HepG2 (cell line): ENCODE results near the gene TMEM229B. TPM values are rescaled to one million over a fixed set of nuclear protein-coding genes. Genes with fewer than 3 reads are reported as not detected.
A peak's percentile ranks its signal among the peaks of the same experiment; 100 is the strongest.

ENCODE experiments used
- ATAC-seq: fragments of 200-7000 bp; cut with Tn5 transposase; 3 replicates; pipeline ENCODE4 v1.9.1; 2020; ENCODE audit warnings: mild to moderate bottlenecking, moderate library complexity
- BruUV-seq: library from RNA; stranded (reverse); fragments of 400-500 nt; replicated peaks from 2 replicates; lab custom pipeline; 2021; lab: Mats Ljungman, UMichigan
- CTCF ChIA-PET: fragments of 300-600 bp; formaldehyde crosslinking; extraction: SDS; loops from one replicate; lab custom pipeline; 2021; ENCODE audit warnings: low total read pairs, inconsistent platforms, low intra/inter-chr PET ratio; lab: Yijun Ruan, JAX
- POLR2A ChIA-PET: fragments of 350-600 bp; sonication (Branson Sonifier 250); formaldehyde crosslinking; loops from one replicate; lab custom pipeline; 2020; ENCODE audit warnings: antibody characterized with exemption, inconsistent platforms; lab: Yijun Ruan, JAX
- DNase-seq: peaks from one replicate; pipeline ENCODE4 v3.0.0-alpha.2; 2015; ENCODE audit warnings: low spot score
- FAIRE-seq: peaks from 3 replicates; lab custom pipeline; 2011; peaks lifted over from hg19 to GRCh38; lab: Jason Lieb, UNC
- H2AFZ ChIP-seq: one replicate; pipeline ENCODE4 v1.6.1; 2011; ENCODE audit warnings: low read length, inconsistent platforms
- H3K27ac ChIP-seq: fragments of 300-600 bp; 3 replicates; pipeline ENCODE4 v1.8.0; 2011; ENCODE audit warnings: mixed run types, mild to moderate bottlenecking, mixed read lengths, low read length, inconsistent platforms; ENCODE audit not compliant: insufficient read depth; ENCODE audit errors: extremely low read length
- H3K27me3 ChIP-seq, 2 experiments: fragments of 200-600 bp in 1 of 2; 2 replicates in 1 of 2; 3 replicates in 1 of 2; pipeline versions ENCODE4 v1.6.0 to v1.8.0; 2011; ENCODE audit warnings: low read length in 2 of 2, mild to moderate bottlenecking in 2 of 2, moderate library complexity in 2 of 2, inconsistent platforms in 1 of 2; ENCODE audit not compliant: insufficient read depth in 2 of 2, control insufficient read depth in 1 of 2
- H3K36me3 ChIP-seq, 2 experiments: fragments of 200-600 bp in 1 of 2; replicated peaks in 1 of 2; 2 replicates in 1 of 2; 3 replicates in 1 of 2; pipeline versions ENCODE4 v1.5.1 to v1.8.0; 2011; ENCODE audit warnings: low read length in 2 of 2, inconsistent platforms in 1 of 2; ENCODE audit not compliant: insufficient read depth in 2 of 2, control insufficient read depth in 1 of 2
- H3K4me1 ChIP-seq: 2 replicates; pipeline ENCODE4 v1.5.1; 2012; ENCODE audit warnings: low read length, inconsistent platforms; ENCODE audit not compliant: insufficient read depth
- H3K4me2 ChIP-seq: 2 replicates; pipeline ENCODE4 v1.6.0; 2011; ENCODE audit warnings: low read depth, low read length, inconsistent platforms
- H3K4me3 ChIP-seq, 3 experiments: fragments of 200-600 bp in 1 of 3; sonication (generic), shearing (Covaris generic) in 1 of 3; replicated peaks in 1 of 3; 2 replicates each; pipeline ENCODE4 v1.5.1; 2011 to 2016; ENCODE audit warnings: low read length in 3 of 3, inconsistent platforms in 2 of 3, low read depth in 2 of 3, mild to moderate bottlenecking in 2 of 3, control low read depth in 1 of 3, mixed read lengths in 1 of 3; ENCODE audit not compliant: insufficient read depth in 1 of 3
- H3K79me2 ChIP-seq: one replicate; pipeline ENCODE4 v1.6.1; 2011; ENCODE audit warnings: low read length, inconsistent platforms; ENCODE audit not compliant: insufficient read depth
- H3K9ac ChIP-seq: 2 replicates; pipeline ENCODE4 v1.6.0; 2011; ENCODE audit warnings: mild to moderate bottlenecking, low read depth, low read length, inconsistent platforms; ENCODE audit not compliant: insufficient read depth
- H3K9me3 ChIP-seq: 2 replicates; pipeline ENCODE4 v1.5.1; 2012; ENCODE audit warnings: mild to moderate bottlenecking, low read length
- H4K20me1 ChIP-seq: 2 replicates; pipeline ENCODE4 v1.6.0; 2011; ENCODE audit warnings: inconsistent platforms, mild to moderate bottlenecking, low read length, moderate library complexity; ENCODE audit not compliant: insufficient read depth
- HOXD1 ChIP-seq: sonication (generic); formaldehyde crosslinking; IDR thresholded peaks from 2 replicates; pipeline ENCODE4 v1.5.0; 2020; ENCODE audit warnings: missing genetic modification reagents
- NFE2L1 ChIP-seq: sonication (generic); formaldehyde crosslinking; IDR thresholded peaks from 2 replicates; pipeline ENCODE4 v1.4.0; 2020; ENCODE audit warnings: missing genetic modification reagents, mild to moderate bottlenecking, borderline replicate concordance
- ZBTB3 ChIP-seq: sonication (generic); formaldehyde crosslinking; IDR thresholded peaks from 2 replicates; pipeline ENCODE4 v1.4.0; 2020; ENCODE audit warnings: low read depth, mild to moderate bottlenecking, moderate library complexity, missing genetic modification reagents, borderline replicate concordance
- ZMAT3 ChIP-seq: sonication (generic); formaldehyde crosslinking; conservative IDR thresholded peaks from 2 replicates; pipeline ENCODE4 v1.7.0; 2021; ENCODE audit warnings: missing genetic modification reagents
- ZNF264 ChIP-seq: sonication (generic); formaldehyde crosslinking; IDR thresholded peaks from 2 replicates; pipeline ENCODE4 v1.4.0; 2020; ENCODE audit warnings: missing genetic modification reagents
- WGBS: methylation state at CpG from one replicate; pipeline ENCODE4 v1.1.6; 2017; ENCODE audit warnings: low lambda C conversion rate; 5-methylcytosine and 5-hydroxymethylcytosine counted together
- in situ Hi-C: cut with HindIII; loops from 2 replicates; pipeline ENCODE4 v1.10.0; 2017; ENCODE audit warnings: low pct_unique_long_range_greater_than_20kb; ENCODE audit not compliant: extremely low pct_ligation_motif_present
- intact Hi-C: fragments of 100-400 bp; cut with micrococcal nuclease; formaldehyde crosslinking; loops from one replicate; pipeline ENCODE4 v1.10.0; 2022; ENCODE audit not compliant: unreplicated experiment
- polyA plus RNA-seq, 8 experiments: library from polyadenylated mRNA; depleted of rRNA in 3 of 8; stranded (reverse) in 7 of 8; unstranded in 1 of 8; fragments of >200 nt; fragmentation: Illumina TruSeq in 4 of 8; extraction: Trizol in 4 of 8; gene quantifications; 2 replicates each; pipeline versions ENCODE4 v1.2.1 to v1.2.3, GENCODE V29; 2011 to 2016; ENCODE audit warnings: low read depth in 4 of 8, missing spikeins in 1 of 8, mixed read lengths in 1 of 8; ENCODE audit not compliant: insufficient read depth in 1 of 8
- total RNA-seq, 5 experiments: library from RNA; depleted of rRNA; stranded (reverse); fragments of >200 nt; fragmentation: Illumina TruSeq; extraction: Trizol; gene quantifications; 2 replicates each; pipeline ENCODE4 v1.2.3, GENCODE V29; 2016; ENCODE audit warnings: low read depth in 1 of 5
- TF ChIP-seq, protein P1 (sequence below): sonication (generic); formaldehyde crosslinking; IDR thresholded peaks from 2 replicates; pipeline ENCODE4 v1.4.0; 2020; ENCODE audit warnings: mild to moderate bottlenecking, low read depth, missing genetic modification reagents
- TF ChIP-seq, protein P2 (sequence below): sonication (generic); formaldehyde crosslinking; IDR thresholded peaks from 2 replicates; pipeline ENCODE4 v1.4.0; 2020; ENCODE audit warnings: missing genetic modification reagents
- TF ChIP-seq, protein P3 (sequence below): sonication (generic); formaldehyde crosslinking; IDR thresholded peaks from 2 replicates; pipeline ENCODE4 v1.5.0; 2020; ENCODE audit warnings: mild to moderate bottlenecking, missing genetic modification reagents

TMEM229B gene
- total and polyA plus RNA-seq, 2 of the 13 experiments (the other 11 are each of a cell fraction or from before 2014, with no cell fraction given) = 0.69 to 1.1 TPM

DNA sequence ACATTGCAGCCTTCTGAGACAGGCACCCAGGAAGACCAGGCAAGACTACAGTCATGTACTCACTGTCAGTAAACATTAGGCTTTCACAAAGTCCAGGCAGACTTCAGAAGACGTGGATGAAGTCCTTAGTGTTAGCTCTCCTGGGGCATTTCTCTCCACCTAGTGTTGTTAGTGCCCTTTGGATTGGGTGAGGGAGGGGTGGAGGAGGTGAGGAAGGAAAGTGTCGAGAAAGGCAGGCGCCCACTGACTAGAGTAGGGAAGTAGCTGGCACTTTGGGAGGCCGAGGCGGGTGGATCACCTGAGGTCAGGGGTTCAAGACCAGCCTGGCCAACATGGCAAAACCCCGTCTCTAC lies 20.2 kb downstream of the TMEM229B start:
- H3K79me2 ChIP-seq = no peaks in the 10 kb centered on the region
- peak overlapping the region; percentile 17 for H2AFZ ChIP-seq
- intact Hi-C loops (no loop called here), in situ Hi-C loops (no loop called here)
- DNase-seq (no peak), ATAC-seq (peak; percentile 58), FAIRE-seq (no peak)
- H4K20me1 ChIP-seq = no peaks in the 10 kb centered on the region
- BruUV-seq = no TSS peak
- 34% methylated on average over 6 of the region's 6 CpGs for WGBS
- peaks cover 0 to 24% of the 10 kb centered on the region in 2 experiments; a peak in 2 of 5 replicates for H3K27me3 ChIP-seq
- H3K4me2 ChIP-seq = peak overlapping the region; percentile 78
- H3K9me3 ChIP-seq = no peaks in the 10 kb centered on the region
- peaks cover 13% of the 10 kb centered on the region for H3K4me1 ChIP-seq
- ChIA-PET CTCF (no interaction called here), POLR2A (interaction anchor here (1.2 kb wide), 1 partner anchor 41 kb away, joined by 3 read pairs; no protein-coding TSS in a partner anchor)
- H3K9ac ChIP-seq = peak overlapping the region; percentile 2; the same call in 1 of the 2 replicates
- TF ChIP-seq, protein P1, sequence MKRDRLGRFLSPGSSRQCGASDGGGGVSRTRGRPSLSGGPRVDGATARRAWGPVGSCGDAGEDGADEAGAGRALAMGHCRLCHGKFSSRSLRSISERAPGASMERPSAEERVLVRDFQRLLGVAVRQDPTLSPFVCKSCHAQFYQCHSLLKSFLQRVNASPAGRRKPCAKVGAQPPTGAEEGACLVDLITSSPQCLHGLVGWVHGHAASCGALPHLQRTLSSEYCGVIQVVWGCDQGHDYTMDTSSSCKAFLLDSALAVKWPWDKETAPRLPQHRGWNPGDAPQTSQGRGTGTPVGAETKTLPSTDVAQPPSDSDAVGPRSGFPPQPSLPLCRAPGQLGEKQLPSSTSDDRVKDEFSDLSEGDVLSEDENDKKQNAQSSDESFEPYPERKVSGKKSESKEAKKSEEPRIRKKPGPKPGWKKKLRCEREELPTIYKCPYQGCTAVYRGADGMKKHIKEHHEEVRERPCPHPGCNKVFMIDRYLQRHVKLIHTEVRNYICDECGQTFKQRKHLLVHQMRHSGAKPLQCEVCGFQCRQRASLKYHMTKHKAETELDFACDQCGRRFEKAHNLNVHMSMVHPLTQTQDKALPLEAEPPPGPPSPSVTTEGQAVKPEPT = peak; percentile 13; the same call in 1 of the 2 replicates
- TF ChIP-seq ZNF264 (CRISPR knock-in tag) = 0 out of 2 replicates have a peak, but pooled peaks have one; percentile 21
- TF ChIP-seq HOXD1 = no peak
- TF ChIP-seq, protein P2, sequence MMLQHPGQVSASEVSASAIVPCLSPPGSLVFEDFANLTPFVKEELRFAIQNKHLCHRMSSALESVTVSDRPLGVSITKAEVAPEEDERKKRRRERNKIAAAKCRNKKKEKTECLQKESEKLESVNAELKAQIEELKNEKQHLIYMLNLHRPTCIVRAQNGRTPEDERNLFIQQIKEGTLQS (CRISPR knock-in tag) = no peak
- no peak overlapping the region for H3K27ac ChIP-seq
- no peaks in the 10 kb centered on the region for H3K36me3 ChIP-seq
- peak overlapping the region in 2 of 3 experiments; percentile 16 to 48; a peak in 3 of 6 replicates for H3K4me3 ChIP-seq

DNA sequence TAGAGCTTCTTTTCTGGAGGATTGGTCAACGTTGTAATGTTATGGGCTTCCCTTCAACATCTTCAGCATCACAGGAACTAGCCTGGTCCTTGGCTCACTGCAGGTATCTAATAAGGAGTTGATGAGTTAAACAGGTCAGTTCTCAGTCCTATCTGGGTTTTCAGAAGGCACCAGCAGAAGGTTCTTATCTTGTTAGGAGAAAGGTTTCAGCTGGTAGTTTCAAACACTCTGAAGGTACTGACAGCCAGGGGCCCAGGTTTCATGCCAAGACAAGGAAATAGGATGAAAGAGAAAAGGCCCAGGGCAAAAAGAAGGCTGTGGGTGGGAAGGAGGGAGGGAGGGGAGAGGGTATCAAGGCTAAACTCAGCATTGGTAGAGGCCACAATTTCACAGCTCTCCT lies 21.4 kb downstream of the TMEM229B start:
- intact Hi-C loops (no loop called here), in situ Hi-C loops (no loop called here)
- H3K9me3 ChIP-seq = no peaks in the 10 kb centered on the region
- peaks cover 1 to 24% of the 10 kb centered on the region in 2 experiments; a peak in 3 of 5 replicates for H3K27me3 ChIP-seq
- ATAC-seq (no peak), DNase-seq (no peak), FAIRE-seq (no peak)
- no peak overlapping the region for H3K27ac ChIP-seq
- H3K4me2 ChIP-seq = no peak overlapping the region
- no peak overlapping the region for H3K9ac ChIP-seq
- ChIA-PET CTCF (no interaction called here), POLR2A (no interaction called here)
- no peaks in the 10 kb centered on the region for H4K20me1 ChIP-seq
- no peak overlapping the region for H2AFZ ChIP-seq
- H3K79me2 ChIP-seq = no peaks in the 10 kb centered on the region
- TF ChIP-seq NFE2L1 (CRISPR knock-in tag) (no peak), ZBTB3 (no peak), ZMAT3 (CRISPR knock-in tag) (no peak)
- TF ChIP-seq, protein P3, sequence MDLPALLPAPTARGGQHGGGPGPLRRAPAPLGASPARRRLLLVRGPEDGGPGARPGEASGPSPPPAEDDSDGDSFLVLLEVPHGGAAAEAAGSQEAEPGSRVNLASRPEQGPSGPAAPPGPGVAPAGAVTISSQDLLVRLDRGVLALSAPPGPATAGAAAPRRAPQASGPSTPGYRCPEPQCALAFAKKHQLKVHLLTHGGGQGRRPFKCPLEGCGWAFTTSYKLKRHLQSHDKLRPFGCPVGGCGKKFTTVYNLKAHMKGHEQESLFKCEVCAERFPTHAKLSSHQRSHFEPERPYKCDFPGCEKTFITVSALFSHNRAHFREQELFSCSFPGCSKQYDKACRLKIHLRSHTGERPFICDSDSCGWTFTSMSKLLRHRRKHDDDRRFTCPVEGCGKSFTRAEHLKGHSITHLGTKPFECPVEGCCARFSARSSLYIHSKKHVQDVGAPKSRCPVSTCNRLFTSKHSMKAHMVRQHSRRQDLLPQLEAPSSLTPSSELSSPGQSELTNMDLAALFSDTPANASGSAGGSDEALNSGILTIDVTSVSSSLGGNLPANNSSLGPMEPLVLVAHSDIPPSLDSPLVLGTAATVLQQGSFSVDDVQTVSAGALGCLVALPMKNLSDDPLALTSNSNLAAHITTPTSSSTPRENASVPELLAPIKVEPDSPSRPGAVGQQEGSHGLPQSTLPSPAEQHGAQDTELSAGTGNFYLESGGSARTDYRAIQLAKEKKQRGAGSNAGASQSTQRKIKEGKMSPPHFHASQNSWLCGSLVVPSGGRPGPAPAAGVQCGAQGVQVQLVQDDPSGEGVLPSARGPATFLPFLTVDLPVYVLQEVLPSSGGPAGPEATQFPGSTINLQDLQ (CRISPR knock-in tag) = no peak
- BruUV-seq = no TSS peak
- peaks cover 13% of the 10 kb centered on the region for H3K4me1 ChIP-seq
- H3K4me3 ChIP-seq = no peak overlapping the region
- no peaks in the 10 kb centered on the region for H3K36me3 ChIP-seq
- 86% methylated on average over 1 of the region's 1 CpG for whole genome bisulfite sequencing
